Mucosa of descending colon (tissue), 3 donors: ENCODE data around the gene CBFA2T3. TPM values are rescaled to one million over a fixed set of nuclear protein-coding genes. Genes with fewer than 3 reads are reported as not detected.

Experiments used
- ATAC-seq: fragments of 200-7000 bp; cut with Tn5 transposase; one replicate; pipeline ENCODE4 v1.9.1; 2020; ENCODE audit warnings: mild to moderate bottlenecking, moderate library complexity
- DNase-seq, 3 donors: peaks; one replicate each; pipeline ENCODE4 v3.0.0-alpha.2; 2020
- H3K36me3 ChIP-seq: fragments of 200-600 bp; one replicate; pipeline ENCODE4 v1.8.0; 2021; ENCODE audit warnings: low read depth, mild to moderate bottlenecking
- H3K4me1 ChIP-seq: fragments of 200-600 bp; one replicate; pipeline ENCODE4 v1.8.0; 2021; ENCODE audit warnings: low read depth, mild to moderate bottlenecking
- H3K4me3 ChIP-seq: fragments of 200-600 bp; one replicate; pipeline ENCODE4 v1.8.0; 2021; ENCODE audit warnings: mild to moderate bottlenecking
- H3K9me3 ChIP-seq: fragments of 200-600 bp; one replicate; pipeline ENCODE4 v1.8.0; 2021; ENCODE audit warnings: mild to moderate bottlenecking
- intact Hi-C, 2 donors: fragments of 100-400 bp; cut with DNase I in 1 of 2; cut with micrococcal nuclease in 1 of 2; formaldehyde crosslinking; loops; one replicate each; pipeline versions ENCODE4 v1.11.0 to v1.11.1; 2022; cut with DNase I, micrococcal nuclease
- total RNA-seq, 3 donors: library from RNA; stranded (reverse); fragmentation: NEBNext Ultra II Directional in 2 of 3; extraction: Animal tissue kit (Norgen Biotek cat#: 25700) in 2 of 3; gene quantifications; one replicate each; pipeline versions ENCODE4 v1.2.1 to v1.2.4, GENCODE V29; 2021 to 2023
- TF ChIP-seq, protein P1 (sequence below): fragments of 200-600 bp; IDR thresholded peaks from one replicate; pipeline ENCODE4 v1.8.0; 2022; ENCODE audit warnings: antibody characterized with exemption, mild to moderate bottlenecking
- donor health status: DM: no; HTN: no; CAD: no; lungs with moderate emphysema.
- donor health status: DM: no; HTN: no; CAD: no.
- donor health status: DM: no; HTN: yes; CAD: no.

The CBFA2T3 gene
- total RNA-seq, 3 donors from 2014 or later: 6.9 to 12.8 (median 8.4) TPM

DNA sequence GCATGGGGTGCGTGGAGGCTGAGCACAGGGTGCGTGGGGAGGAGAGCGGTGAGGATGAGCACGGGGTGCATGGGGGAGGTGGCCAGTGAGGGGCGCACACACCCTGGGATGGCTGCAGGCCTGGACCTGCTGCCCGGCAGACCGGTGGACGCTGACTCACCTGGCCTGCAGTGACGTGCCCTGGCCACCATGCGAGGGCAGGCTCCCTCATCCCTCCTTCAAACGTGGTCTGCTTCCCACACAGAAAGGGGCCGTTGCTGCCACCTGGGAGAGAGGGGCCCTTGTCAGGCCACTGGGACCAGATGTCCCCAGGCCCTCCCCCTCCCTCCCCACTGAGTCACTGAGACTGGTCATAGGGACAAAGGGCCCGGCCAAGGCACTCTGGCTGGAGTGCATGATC is 145.2 kb downstream of the CBFA2T3 start:
- H3K36me3 ChIP-seq: no peaks in the 10 kb centered on the region
- no peaks in the 10 kb centered on the region for H3K9me3 ChIP-seq
- TF ChIP-seq, protein P1, sequence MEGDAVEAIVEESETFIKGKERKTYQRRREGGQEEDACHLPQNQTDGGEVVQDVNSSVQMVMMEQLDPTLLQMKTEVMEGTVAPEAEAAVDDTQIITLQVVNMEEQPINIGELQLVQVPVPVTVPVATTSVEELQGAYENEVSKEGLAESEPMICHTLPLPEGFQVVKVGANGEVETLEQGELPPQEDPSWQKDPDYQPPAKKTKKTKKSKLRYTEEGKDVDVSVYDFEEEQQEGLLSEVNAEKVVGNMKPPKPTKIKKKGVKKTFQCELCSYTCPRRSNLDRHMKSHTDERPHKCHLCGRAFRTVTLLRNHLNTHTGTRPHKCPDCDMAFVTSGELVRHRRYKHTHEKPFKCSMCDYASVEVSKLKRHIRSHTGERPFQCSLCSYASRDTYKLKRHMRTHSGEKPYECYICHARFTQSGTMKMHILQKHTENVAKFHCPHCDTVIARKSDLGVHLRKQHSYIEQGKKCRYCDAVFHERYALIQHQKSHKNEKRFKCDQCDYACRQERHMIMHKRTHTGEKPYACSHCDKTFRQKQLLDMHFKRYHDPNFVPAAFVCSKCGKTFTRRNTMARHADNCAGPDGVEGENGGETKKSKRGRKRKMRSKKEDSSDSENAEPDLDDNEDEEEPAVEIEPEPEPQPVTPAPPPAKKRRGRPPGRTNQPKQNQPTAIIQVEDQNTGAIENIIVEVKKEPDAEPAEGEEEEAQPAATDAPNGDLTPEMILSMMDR: no peak
- peaks cover 3% of the 10 kb centered on the region for H3K4me1 ChIP-seq
- intact Hi-C loops: no loop called here
- DNase-seq (no peak), ATAC-seq (no peak)
- no peak overlapping the region for H3K4me3 ChIP-seq

DNA sequence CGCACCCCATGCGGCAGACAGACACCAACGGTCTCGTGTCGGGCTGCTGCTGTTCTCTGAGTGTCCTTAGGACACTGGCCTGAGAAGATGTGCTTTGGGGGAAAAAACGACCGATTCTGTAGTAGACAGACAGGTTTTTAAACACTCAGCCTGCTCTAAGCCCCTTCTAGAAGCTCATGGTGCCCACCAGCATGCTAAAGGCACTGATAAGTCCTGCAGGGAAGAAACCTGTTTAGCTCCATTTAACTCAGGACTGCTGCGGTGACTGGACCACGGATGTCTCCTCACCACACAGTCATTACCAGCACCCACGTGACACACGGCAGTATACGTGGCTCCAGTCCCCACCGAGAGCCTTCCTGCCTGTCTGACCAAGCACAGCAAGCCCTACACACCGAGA is 146.2 kb downstream of the CBFA2T3 start:
- TF ChIP-seq, protein P1: no peak
- ATAC-seq: no peak
- DNase-seq: no peak
- Histone ChIP-seq H3K36me3 (no peaks in the 10 kb centered on the region), H3K4me1 (peaks cover 10% of the 10 kb centered on the region), H3K4me3 (no peak overlapping the region), H3K9me3 (no peaks in the 10 kb centered on the region)
- intact Hi-C loops: no loop called here

DNA sequence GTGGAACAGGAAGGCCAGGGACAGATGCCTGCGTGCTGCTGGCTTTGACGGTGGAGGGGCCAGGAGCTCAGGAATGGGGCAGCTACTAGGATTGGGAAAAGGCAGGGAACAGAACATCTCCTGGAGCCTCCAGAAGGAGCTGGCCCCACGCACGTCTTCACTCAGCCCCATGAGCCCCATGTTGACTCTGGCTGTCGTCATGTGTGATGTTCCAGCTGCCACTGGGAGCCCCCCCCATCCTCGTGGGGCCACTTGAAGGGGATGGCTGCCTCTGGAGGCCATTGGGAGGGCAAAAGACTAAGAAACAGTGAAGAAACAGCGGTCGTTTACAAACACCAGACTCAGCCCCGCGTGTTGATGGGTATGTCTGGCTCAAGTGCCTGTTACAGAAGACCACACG is 146.7 kb downstream of the CBFA2T3 start:
- ATAC-seq (no peak), DNase-seq (peak in 1 of 3 donors; percentile 50)
- TF ChIP-seq, protein P1: no peak
- Histone ChIP-seq H3K36me3 (no peaks in the 10 kb centered on the region), H3K4me3 (no peak overlapping the region), H3K9me3 (no peaks in the 10 kb centered on the region), H3K4me1 (peaks cover 10% of the 10 kb centered on the region)
- intact Hi-C loops: no loop called here

DNA sequence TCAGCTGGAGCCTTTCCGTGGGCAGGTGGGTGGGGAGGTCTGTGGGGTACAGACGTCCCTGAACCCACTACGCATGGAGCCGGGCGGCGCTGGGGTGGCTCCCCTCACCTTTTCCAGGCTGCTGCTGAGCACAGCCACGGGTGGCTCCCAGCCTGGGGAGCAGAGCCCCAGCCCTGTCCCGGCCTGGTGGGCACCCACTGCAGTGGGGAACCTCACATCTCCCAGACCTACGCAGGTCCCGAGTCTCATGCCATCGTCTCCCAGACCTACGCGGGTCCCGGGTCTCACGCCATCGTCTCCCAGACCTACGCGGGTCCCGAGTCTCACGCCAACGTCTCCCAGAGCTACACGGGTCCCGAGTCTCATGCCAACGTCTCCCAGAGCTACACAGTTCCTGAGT is 148.3 kb downstream of the CBFA2T3 start:
- Histone ChIP-seq H3K4me3 (no peak overlapping the region), H3K36me3 (no peaks in the 10 kb centered on the region), H3K9me3 (no peaks in the 10 kb centered on the region), H3K4me1 (peaks cover 10% of the 10 kb centered on the region)
- ATAC-seq (no peak), DNase-seq (no peak)
- TF ChIP-seq, protein P1: no peak
- intact Hi-C loops: no loop called here

DNA sequence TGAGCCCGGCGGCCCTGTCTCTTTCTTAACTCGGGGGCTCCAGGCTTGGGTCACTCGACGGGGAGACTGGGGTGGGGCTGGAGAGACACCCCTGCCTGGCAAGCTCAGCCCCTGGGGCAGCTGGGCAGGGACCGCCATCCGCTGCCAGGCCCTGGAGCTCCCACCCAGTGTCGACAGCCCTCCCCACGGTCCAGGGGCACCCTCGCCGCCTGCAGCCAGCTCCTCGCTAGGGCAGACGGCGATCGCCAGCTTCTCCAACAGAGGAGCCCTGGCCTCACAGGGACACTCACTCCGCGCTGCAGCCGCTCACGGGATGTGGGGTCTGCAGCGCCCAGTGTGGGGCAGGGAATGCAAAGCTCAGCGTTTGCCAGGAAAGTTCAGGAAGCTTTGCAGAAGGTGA is 149.3 kb downstream of the CBFA2T3 start:
- DNase-seq (no peak), ATAC-seq (no peak)
- H3K4me1 ChIP-seq: peaks cover 10% of the 10 kb centered on the region
- H3K36me3 ChIP-seq: no peaks in the 10 kb centered on the region
- H3K9me3 ChIP-seq: no peaks in the 10 kb centered on the region
- intact Hi-C loops: no loop called here
- TF ChIP-seq, protein P1: no peak
- H3K4me3 ChIP-seq: no peak overlapping the region
